Mesothelial cell of epicardium (in vitro differentiated cells): ENCODE measurements around the gene STK33. TPM values are rescaled to one million over a fixed set of nuclear protein-coding genes. Genes with fewer than 3 reads are reported as not detected.

Experiments
- DNase-seq, 2 experiments: peaks; one replicate each; pipeline ENCODE4 v3.0.0; 2021; ENCODE audit warnings: low spot score in 2 of 2; ENCODE audit not compliant: unreplicated experiment in 2 of 2
- H3K27ac Mint-ChIP-seq: 2 replicates; pipeline ENCODE4 v1.8.0; 2021; ENCODE audit warnings: mixed read lengths
- H3K27me3 Mint-ChIP-seq: 2 replicates; pipeline ENCODE4 v1.8.0; 2021; ENCODE audit warnings: low read depth, mixed read lengths
- H3K36me3 Mint-ChIP-seq: 2 replicates; pipeline ENCODE4 v1.8.0; 2021; ENCODE audit warnings: mixed read lengths
- H3K4me1 Mint-ChIP-seq: 2 replicates; pipeline ENCODE4 v1.8.0; 2021; ENCODE audit warnings: mixed read lengths
- H3K4me3 Mint-ChIP-seq: 2 replicates; pipeline ENCODE4 v1.8.0; 2021; ENCODE audit warnings: mild to moderate bottlenecking, moderate library complexity, mixed read lengths
- H3K9me3 Mint-ChIP-seq: 2 replicates; pipeline ENCODE4 v1.8.0; 2021; ENCODE audit warnings: mixed read lengths
- total RNA-seq: library from RNA; stranded (reverse); gene quantifications from 3 replicates; pipeline ENCODE4 v1.2.1, GENCODE V29; 2021
- TF ChIP-seq, protein P1 (sequence below): fragments of 200-600 bp; sonication (generic); IDR thresholded peaks from one replicate; pipeline ENCODE4 v1.5.0; 2021; ENCODE audit warnings: antibody characterized with exemption; ENCODE audit not compliant: unreplicated experiment

Gene STK33
- total RNA-seq, 1 donor from 2014 or later = 12.2 TPM

DNA sequence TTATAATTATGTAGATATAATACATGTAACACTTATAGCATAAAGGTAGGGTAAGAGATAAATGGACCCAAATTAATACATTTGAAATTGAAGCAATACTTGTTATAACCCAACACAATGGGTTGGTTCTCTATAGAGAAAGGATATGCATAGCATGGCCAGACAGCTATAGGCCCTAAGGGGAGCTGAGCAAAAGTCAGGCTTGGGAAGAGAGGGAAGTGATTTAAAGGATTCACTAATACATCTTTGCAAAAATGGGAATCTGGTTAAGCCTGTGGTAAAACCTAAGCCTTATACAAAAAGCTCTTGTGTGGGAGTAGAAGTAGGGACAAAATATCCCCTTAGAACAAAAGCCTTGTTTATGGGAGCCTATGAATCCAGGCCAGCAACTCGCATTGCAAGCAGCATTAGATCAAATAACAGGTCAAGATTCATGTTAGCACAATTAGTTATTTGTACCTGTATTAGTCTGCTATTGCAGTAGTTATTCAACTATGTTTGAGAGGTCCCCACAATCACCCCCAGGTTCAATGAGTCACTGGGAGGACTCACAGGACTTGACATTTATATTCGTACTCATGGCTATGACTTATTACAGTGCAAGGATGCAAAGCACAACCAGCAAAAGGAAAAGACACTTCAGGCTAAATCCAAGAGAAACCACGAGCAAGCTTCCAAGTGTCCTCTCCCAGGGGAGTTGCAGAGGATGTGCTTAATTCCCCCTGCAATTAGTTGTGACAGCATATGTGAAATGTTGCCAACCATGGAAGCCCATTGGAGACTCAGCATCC lies 185.7 kb downstream of the STK33 start:
- DNase-seq = no peak
- TF ChIP-seq, protein P1, sequence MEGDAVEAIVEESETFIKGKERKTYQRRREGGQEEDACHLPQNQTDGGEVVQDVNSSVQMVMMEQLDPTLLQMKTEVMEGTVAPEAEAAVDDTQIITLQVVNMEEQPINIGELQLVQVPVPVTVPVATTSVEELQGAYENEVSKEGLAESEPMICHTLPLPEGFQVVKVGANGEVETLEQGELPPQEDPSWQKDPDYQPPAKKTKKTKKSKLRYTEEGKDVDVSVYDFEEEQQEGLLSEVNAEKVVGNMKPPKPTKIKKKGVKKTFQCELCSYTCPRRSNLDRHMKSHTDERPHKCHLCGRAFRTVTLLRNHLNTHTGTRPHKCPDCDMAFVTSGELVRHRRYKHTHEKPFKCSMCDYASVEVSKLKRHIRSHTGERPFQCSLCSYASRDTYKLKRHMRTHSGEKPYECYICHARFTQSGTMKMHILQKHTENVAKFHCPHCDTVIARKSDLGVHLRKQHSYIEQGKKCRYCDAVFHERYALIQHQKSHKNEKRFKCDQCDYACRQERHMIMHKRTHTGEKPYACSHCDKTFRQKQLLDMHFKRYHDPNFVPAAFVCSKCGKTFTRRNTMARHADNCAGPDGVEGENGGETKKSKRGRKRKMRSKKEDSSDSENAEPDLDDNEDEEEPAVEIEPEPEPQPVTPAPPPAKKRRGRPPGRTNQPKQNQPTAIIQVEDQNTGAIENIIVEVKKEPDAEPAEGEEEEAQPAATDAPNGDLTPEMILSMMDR = no peak
- no peak overlapping the region for H3K27ac Mint-ChIP-seq
- no peaks in the 10 kb centered on the region for H3K36me3 Mint-ChIP-seq
- no peak overlapping the region for H3K4me3 Mint-ChIP-seq
- H3K9me3 Mint-ChIP-seq = peaks cover 6% of the 10 kb centered on the region
- H3K4me1 Mint-ChIP-seq = no peaks in the 10 kb centered on the region
- no peaks in the 10 kb centered on the region for H3K27me3 Mint-ChIP-seq

GRCh38 chr11:8403310-8403709 lies 190.7 kb downstream of the STK33 start:
- no peaks in the 10 kb centered on the region for H3K36me3 Mint-ChIP-seq
- no peak overlapping the region for H3K27ac Mint-ChIP-seq
- TF ChIP-seq, protein P1 = no peak
- no peaks in the 10 kb centered on the region for H3K27me3 Mint-ChIP-seq
- H3K4me1 Mint-ChIP-seq = no peaks in the 10 kb centered on the region
- H3K4me3 Mint-ChIP-seq = no peak overlapping the region
- DNase-seq = no peak
- H3K9me3 Mint-ChIP-seq = peaks cover 6% of the 10 kb centered on the region

- H3K4me3 Mint-ChIP-seq = no peak overlapping the region
- no peaks in the 10 kb centered on the region for H3K36me3 Mint-ChIP-seq
- peaks cover 19% of the 10 kb centered on the region for H3K4me1 Mint-ChIP-seq
- peaks cover 3% of the 10 kb centered on the region for H3K27me3 Mint-ChIP-seq
- DNase-seq = no peak
- TF ChIP-seq, protein P1 = no peak
- no peak overlapping the region for H3K27ac Mint-ChIP-seq
- H3K9me3 Mint-ChIP-seq = peaks cover 14% of the 10 kb centered on the region
These were observed 201.1 kb downstream of the STK33 start for GRCh38 chr11:8392886-8393285.

- TF ChIP-seq, protein P1 = no peak
- Mint-ChIP-seq H3K27me3 (no peaks in the 10 kb centered on the region), H3K36me3 (no peaks in the 10 kb centered on the region), H3K4me3 (no peak overlapping the region), H3K4me1 (peaks cover 20% of the 10 kb centered on the region), H3K9me3 (peaks cover 8% of the 10 kb centered on the region), H3K27ac (no peak overlapping the region)
- no peak for DNase-seq
These were observed 201.9 kb downstream of the STK33 start for GRCh38 chr11:8392166-8392565.

- H3K27ac Mint-ChIP-seq = no peak overlapping the region
- H3K9me3 Mint-ChIP-seq = peaks cover 8% of the 10 kb centered on the region
- TF ChIP-seq, protein P1 = no peak
- H3K4me1 Mint-ChIP-seq = peaks cover 20% of the 10 kb centered on the region
- H3K36me3 Mint-ChIP-seq = no peaks in the 10 kb centered on the region
- no peaks in the 10 kb centered on the region for H3K27me3 Mint-ChIP-seq
- H3K4me3 Mint-ChIP-seq = no peak overlapping the region
- no peak for DNase-seq
These were observed 203.0 kb downstream of the STK33 start for GRCh38 chr11:8390851-8391612.
